Body of pancreas (tissue), 4 donors: ENCODE data around the gene ARHGEF11.
A peak's percentile ranks its signal among the peaks of the same experiment; 100 is the strongest.

Source experiments
- CTCF ChIP-seq, 7 experiments: fragments of 450-650 bp in 4 of 7; fragments of 200-600 bp in 3 of 7; sonication (generic) in 3 of 7; IDR thresholded peaks; one replicate each; pipeline ENCODE4 v1.5.1; 2016 to 2019; ENCODE audit warnings: antibody characterized with exemption in 7 of 7
- POLR2A ChIP-seq, 3 donors: fragments of 450-650 bp; IDR thresholded peaks; one replicate each; pipeline ENCODE4 v1.6.1; 2016; ENCODE audit warnings: antibody characterized with exemption in 3 of 3, mild to moderate bottlenecking in 2 of 3

- TF ChIP-seq POLR2A (IDR thresholded peaks at IDR 0.05) (no peak), CTCF (IDR thresholded peaks at IDR 0.05) (peak; percentile 68 to 83 (median 77))
Measured at GRCh38 chr1:156892190-156893047, 153.1 kb downstream of the ARHGEF11 start.
